GM18507 (cell line): ENCODE data around the gene ARHGEF12.

Experiments used
- DNase-seq: peaks from one replicate; pipeline ENCODE4 v3.0.0; 2011; ENCODE audit warnings: low read depth; ENCODE audit not compliant: insufficient read length; ENCODE audit errors: extremely low spot score
- FAIRE-seq: peaks from 2 replicates; lab custom pipeline; 2011; peaks lifted over from hg19 to GRCh38; lab: Jason Lieb, UNC

ARHGEF12 gene

GRCh38 chr11:120381401-120381800 is 45.2 kb downstream of the ARHGEF12 start:
- DNase-seq, result no peak
- no peak for FAIRE-seq

- no peak for FAIRE-seq
- no peak for DNase-seq
These were observed 47.4 kb downstream of the ARHGEF12 start for GRCh38 chr11:120383518-120384155.

GRCh38 chr11:120384476-120384875 is 48.3 kb downstream of the ARHGEF12 start:
- no peak for DNase-seq
- no peak for FAIRE-seq

GRCh38 chr11:120385110-120385509 is 48.9 kb downstream of the ARHGEF12 start:
- DNase-seq (no peak), FAIRE-seq (no peak)

- no peak for FAIRE-seq
- no peak for DNase-seq
These were observed 49.4 kb downstream of the ARHGEF12 start for GRCh38 chr11:120385655-120386054.

GRCh38 chr11:120386318-120386717 is 50.1 kb downstream of the ARHGEF12 start:
- FAIRE-seq, result no peak
- no peak for DNase-seq

- DNase-seq (no peak), FAIRE-seq (no peak)
These were observed 50.7 kb downstream of the ARHGEF12 start for GRCh38 chr11:120386774-120387371.

GRCh38 chr11:120388261-120388660 is 52.0 kb downstream of the ARHGEF12 start:
- DNase-seq (no peak), FAIRE-seq (no peak)

- no peak for DNase-seq
- FAIRE-seq, result no peak
These were observed 53.7 kb downstream of the ARHGEF12 start for GRCh38 chr11:120389693-120390584.

GRCh38 chr11:120390585-120390922 is 54.3 kb downstream of the ARHGEF12 start:
- FAIRE-seq (peak; percentile 47), DNase-seq (no peak)

- no peak for FAIRE-seq
These were observed 55.1 kb downstream of the ARHGEF12 start for GRCh38 chr11:120391292-120391691.

GRCh38 chr11:120391854-120392253 is 55.6 kb downstream of the ARHGEF12 start:
- no peak for FAIRE-seq
- DNase-seq, result no peak

More at GRCh38 chr11:120391292-120391691, 55.1 kb downstream of the ARHGEF12 start:
- DNase-seq, result no peak

- DNase-seq (no peak), FAIRE-seq (no peak)
These were observed 56.1 kb downstream of the ARHGEF12 start for GRCh38 chr11:120392314-120392713.

GRCh38 chr11:120392793-120393192 is 56.6 kb downstream of the ARHGEF12 start:
- FAIRE-seq, result no peak

GRCh38 chr11:120394119-120394518 is 57.9 kb downstream of the ARHGEF12 start:
- FAIRE-seq (no peak), DNase-seq (no peak)

More at GRCh38 chr11:120392793-120393192, 56.6 kb downstream of the ARHGEF12 start:
- no peak for DNase-seq

GRCh38 chr11:120395778-120396177 is 59.6 kb downstream of the ARHGEF12 start:
- FAIRE-seq, result no peak
- no peak for DNase-seq

GRCh38 chr11:120398132-120398531 is 61.9 kb downstream of the ARHGEF12 start:
- FAIRE-seq, result no peak

GRCh38 chr11:120399307-120399706 is 63.1 kb downstream of the ARHGEF12 start:
- FAIRE-seq, result no peak
- no peak for DNase-seq

More at GRCh38 chr11:120398132-120398531, 61.9 kb downstream of the ARHGEF12 start:
- no peak for DNase-seq

GRCh38 chr11:120400564-120401364 is 64.6 kb downstream of the ARHGEF12 start:
- DNase-seq (no peak), FAIRE-seq (peak; percentile 50)

- no peak for FAIRE-seq
These were observed 65.3 kb downstream of the ARHGEF12 start for GRCh38 chr11:120401506-120401905.

More at GRCh38 chr11:120401506-120401905, 65.3 kb downstream of the ARHGEF12 start:
- DNase-seq, result no peak
